Neural progenitor cell (in vitro differentiated cells): ENCODE data around the gene ABCC5. TPM values are rescaled to one million over a fixed set of nuclear protein-coding genes. Genes with fewer than 3 reads are reported as not detected.

Source experiments
- DNase-seq: peaks from one replicate; pipeline ENCODE4 v3.0.0-alpha.2; 2016; ENCODE audit warnings: low spot score
- H2AFZ ChIP-seq: fragments of 200-600 bp; sonication (generic); replicated peaks from 2 replicates; pipeline ENCODE4 v1.6.1; 2016; ENCODE audit warnings: antibody characterized with exemption
- H3F3A ChIP-seq: fragments of 200-600 bp; sonication (generic); 2 replicates; pipeline ENCODE4 v1.6.1; 2016; ENCODE audit warnings: antibody characterized with exemption, low read depth
- H3K27ac ChIP-seq: fragments of 200-600 bp; sonication (generic); 2 replicates; pipeline ENCODE4 v1.5.1; 2016; ENCODE audit warnings: mild to moderate bottlenecking
- H3K27me3 ChIP-seq: fragments of 200-600 bp; sonication (generic); 2 replicates; pipeline ENCODE4 v1.6.1; 2016; ENCODE audit warnings: mild to moderate bottlenecking, moderate library complexity
- H3K36me3 ChIP-seq: fragments of 200-600 bp; sonication (generic); 2 replicates; pipeline ENCODE4 v1.5.1; 2016
- H3K4me1 ChIP-seq: fragments of 200-600 bp; sonication (generic); 2 replicates; pipeline ENCODE4 v1.6.1; 2016; ENCODE audit warnings: mixed run types
- H3K4me2 ChIP-seq: fragments of 200-600 bp; sonication (generic); 2 replicates; pipeline ENCODE4 v1.6.1; 2016
- H3K4me3 ChIP-seq: fragments of 200-600 bp; sonication (generic); 2 replicates; pipeline ENCODE4 v1.5.1; 2016
- H3K79me2 ChIP-seq: fragments of 200-600 bp; sonication (generic); 2 replicates; pipeline ENCODE4 v1.6.1; 2016; ENCODE audit warnings: low read depth
- H3K9ac ChIP-seq: fragments of 200-600 bp; sonication (generic); 2 replicates; pipeline ENCODE4 v1.6.1; 2016
- H3K9me3 ChIP-seq: fragments of 200-600 bp; sonication (generic); 2 replicates; pipeline ENCODE4 v1.5.1; 2016; ENCODE audit warnings: low read depth
- H4K20me1 ChIP-seq: fragments of 200-600 bp; sonication (generic); 2 replicates; pipeline ENCODE4 v1.6.1; 2016; ENCODE audit warnings: low read depth
- H3K27ac Mint-ChIP-seq: 3 replicates; pipeline ENCODE4 v1.8.0; 2021; ENCODE audit warnings: mixed read lengths
- H3K27me3 Mint-ChIP-seq: 2 replicates; pipeline ENCODE4 v1.8.0; 2022; ENCODE audit warnings: low read depth, mild to moderate bottlenecking, inconsistent platforms, moderate library complexity, mixed read lengths; ENCODE audit not compliant: insufficient read depth
- H3K36me3 Mint-ChIP-seq: 3 replicates; pipeline ENCODE4 v1.8.0; 2021; ENCODE audit warnings: mixed read lengths
- H3K4me1 Mint-ChIP-seq: 3 replicates; pipeline ENCODE4 v1.8.0; 2021; ENCODE audit warnings: mixed read lengths
- H3K4me3 Mint-ChIP-seq: 3 replicates; pipeline ENCODE4 v1.8.0; 2021; ENCODE audit warnings: mild to moderate bottlenecking, moderate library complexity, mixed read lengths
- H3K9me3 Mint-ChIP-seq: 3 replicates; pipeline ENCODE4 v1.8.0; 2020; ENCODE audit warnings: mixed read lengths
- EZH2 ChIP-seq: fragments of 200-600 bp; sonication (generic); IDR thresholded peaks from 2 replicates; pipeline ENCODE4 v1.6.1; 2017; ENCODE audit warnings: antibody characterized with exemption, mild to moderate bottlenecking, moderate library complexity
- EZH2phosphoT487 ChIP-seq: fragments of 200-600 bp; sonication (generic); IDR thresholded peaks from 2 replicates; pipeline ENCODE4 v1.6.1; 2017; ENCODE audit warnings: antibody characterized with exemption
- total RNA-seq: library from RNA; depleted of rRNA; stranded (reverse); fragments of >200 nt; gene quantifications from 2 replicates; pipeline ENCODE4 v1.2.3, GENCODE V29; 2015; ENCODE audit warnings: low replicate concordance
- TF ChIP-seq, protein P1 (sequence below): fragments of 200-600 bp; sonication (generic); IDR thresholded peaks from 2 replicates; pipeline ENCODE4 v1.5.1; 2017; ENCODE audit warnings: antibody characterized with exemption, mild to moderate bottlenecking

Gene ABCC5
- total RNA-seq, 1 donor from 2014 or later: 34.0 TPM

GRCh38 chr3:184003187-184003967 is 14.3 kb downstream of the ABCC5 start:
- H3K27ac Mint-ChIP-seq: no peak overlapping the region
- Histone ChIP-seq H3K4me1 (no peaks in the 10 kb centered on the region), H3K9me3 (no peaks in the 10 kb centered on the region), H3K4me3 (no peak overlapping the region), H3K36me3 (no peaks in the 10 kb centered on the region), H3K4me2 (no peak overlapping the region), H3K27me3 (no peaks in the 10 kb centered on the region), H3K9ac (no peak overlapping the region), H4K20me1 (peaks cover 5% of the 10 kb centered on the region), H3K27ac (no peak overlapping the region), H3F3A (no peaks in the 10 kb centered on the region), H3K79me2 (peaks cover 8% of the 10 kb centered on the region), H2AFZ (no peak overlapping the region)
- H3K9me3 Mint-ChIP-seq: no peaks in the 10 kb centered on the region
- no peak overlapping the region for H3K4me3 Mint-ChIP-seq
- TF ChIP-seq EZH2 (no peak), EZH2phosphoT487 (no peak)
- TF ChIP-seq, protein P1, sequence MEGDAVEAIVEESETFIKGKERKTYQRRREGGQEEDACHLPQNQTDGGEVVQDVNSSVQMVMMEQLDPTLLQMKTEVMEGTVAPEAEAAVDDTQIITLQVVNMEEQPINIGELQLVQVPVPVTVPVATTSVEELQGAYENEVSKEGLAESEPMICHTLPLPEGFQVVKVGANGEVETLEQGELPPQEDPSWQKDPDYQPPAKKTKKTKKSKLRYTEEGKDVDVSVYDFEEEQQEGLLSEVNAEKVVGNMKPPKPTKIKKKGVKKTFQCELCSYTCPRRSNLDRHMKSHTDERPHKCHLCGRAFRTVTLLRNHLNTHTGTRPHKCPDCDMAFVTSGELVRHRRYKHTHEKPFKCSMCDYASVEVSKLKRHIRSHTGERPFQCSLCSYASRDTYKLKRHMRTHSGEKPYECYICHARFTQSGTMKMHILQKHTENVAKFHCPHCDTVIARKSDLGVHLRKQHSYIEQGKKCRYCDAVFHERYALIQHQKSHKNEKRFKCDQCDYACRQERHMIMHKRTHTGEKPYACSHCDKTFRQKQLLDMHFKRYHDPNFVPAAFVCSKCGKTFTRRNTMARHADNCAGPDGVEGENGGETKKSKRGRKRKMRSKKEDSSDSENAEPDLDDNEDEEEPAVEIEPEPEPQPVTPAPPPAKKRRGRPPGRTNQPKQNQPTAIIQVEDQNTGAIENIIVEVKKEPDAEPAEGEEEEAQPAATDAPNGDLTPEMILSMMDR: no peak
- H3K27me3 Mint-ChIP-seq: no peaks in the 10 kb centered on the region
- peaks cover 5% of the 10 kb centered on the region for H3K36me3 Mint-ChIP-seq
- H3K4me1 Mint-ChIP-seq: peaks cover 18% of the 10 kb centered on the region
- DNase-seq: no peak

GRCh38 chr3:184002469-184002868 is 15.2 kb downstream of the ABCC5 start:
- no peak for DNase-seq
- Histone ChIP-seq H2AFZ (no peak overlapping the region), H3K4me2 (no peak overlapping the region), H3K9me3 (no peaks in the 10 kb centered on the region), H3K4me1 (no peaks in the 10 kb centered on the region), H4K20me1 (peaks cover 5% of the 10 kb centered on the region), H3K4me3 (no peak overlapping the region), H3K27me3 (no peaks in the 10 kb centered on the region), H3K9ac (no peak overlapping the region), H3K79me2 (peaks cover 8% of the 10 kb centered on the region), H3F3A (no peaks in the 10 kb centered on the region), H3K36me3 (no peaks in the 10 kb centered on the region), H3K27ac (no peak overlapping the region)
- no peak overlapping the region for H3K27ac Mint-ChIP-seq
- H3K9me3 Mint-ChIP-seq: no peaks in the 10 kb centered on the region
- H3K36me3 Mint-ChIP-seq: peaks cover 3% of the 10 kb centered on the region
- no peak for TF ChIP-seq EZH2
- TF ChIP-seq EZH2phosphoT487: no peak
- TF ChIP-seq, protein P1: no peak
- no peaks in the 10 kb centered on the region for H3K27me3 Mint-ChIP-seq
- peaks cover 16% of the 10 kb centered on the region for H3K4me1 Mint-ChIP-seq
- no peak overlapping the region for H3K4me3 Mint-ChIP-seq

DNA sequence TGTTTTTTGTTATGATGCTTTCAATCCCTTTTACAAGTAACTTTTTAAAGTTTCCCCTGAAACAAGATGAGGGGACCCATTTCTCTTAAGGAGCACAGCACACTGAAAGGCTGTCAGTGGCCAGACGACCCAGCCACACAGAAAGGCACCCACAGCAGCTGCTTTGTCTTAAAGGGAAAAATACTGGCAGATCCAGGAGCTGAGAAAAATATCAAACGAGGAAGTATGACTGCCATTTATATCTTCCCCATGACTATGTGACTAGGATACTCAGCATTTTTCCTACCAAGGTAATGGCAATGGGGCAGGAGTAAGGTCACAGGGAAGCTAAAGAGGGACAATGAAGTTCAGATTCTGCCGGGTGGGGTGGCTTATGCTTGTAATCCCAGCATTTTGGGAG is 15.9 kb downstream of the ABCC5 start:
- Mint-ChIP-seq H3K36me3 (peaks cover 3% of the 10 kb centered on the region), H3K27me3 (no peaks in the 10 kb centered on the region), H3K4me3 (no peak overlapping the region), H3K9me3 (no peaks in the 10 kb centered on the region), H3K27ac (no peak overlapping the region), H3K4me1 (peaks cover 16% of the 10 kb centered on the region)
- H3F3A ChIP-seq: no peaks in the 10 kb centered on the region
- no peaks in the 10 kb centered on the region for H3K4me1 ChIP-seq
- peaks cover 5% of the 10 kb centered on the region for H4K20me1 ChIP-seq
- no peak overlapping the region for H3K27ac ChIP-seq
- TF ChIP-seq EZH2: no peak
- no peak for TF ChIP-seq EZH2phosphoT487
- TF ChIP-seq, protein P1: no peak
- peaks cover 8% of the 10 kb centered on the region for H3K79me2 ChIP-seq
- H3K36me3 ChIP-seq: no peaks in the 10 kb centered on the region
- H3K4me3 ChIP-seq: no peak overlapping the region
- no peak overlapping the region for H3K4me2 ChIP-seq
- no peak overlapping the region for H3K9ac ChIP-seq
- no peaks in the 10 kb centered on the region for H3K27me3 ChIP-seq
- H3K9me3 ChIP-seq: no peaks in the 10 kb centered on the region
- no peak overlapping the region for H2AFZ ChIP-seq
- no peak for DNase-seq
